Renal pelvis (tissue), 4 donors: ENCODE measurements around the gene NFIB. TPM values are rescaled to one million over a fixed set of nuclear protein-coding genes. Genes with fewer than 3 reads are reported as not detected.
A peak's percentile ranks its signal among the peaks of the same experiment; 100 is the strongest.

Experiments used
- DNase-seq: peaks from one replicate; pipeline ENCODE4 v3.0.0-alpha.2; 2013
- polyA plus RNA-seq, 3 donors: library from polyadenylated mRNA; unstranded; fragments of 120-200 nt; gene quantifications; one replicate each; pipeline ENCODE4 v1.2.1, GENCODE V29; 2013; ENCODE audit not compliant: insufficient read length in 3 of 3

The NFIB gene
- polyA plus RNA-seq, 3 donors: 18.4 to 20.3 (median 19.8) TPM

GRCh38 chr9:14080959-14081542 lies 232.9 kb downstream of the NFIB start:
- DNase-seq: no peak

DNA sequence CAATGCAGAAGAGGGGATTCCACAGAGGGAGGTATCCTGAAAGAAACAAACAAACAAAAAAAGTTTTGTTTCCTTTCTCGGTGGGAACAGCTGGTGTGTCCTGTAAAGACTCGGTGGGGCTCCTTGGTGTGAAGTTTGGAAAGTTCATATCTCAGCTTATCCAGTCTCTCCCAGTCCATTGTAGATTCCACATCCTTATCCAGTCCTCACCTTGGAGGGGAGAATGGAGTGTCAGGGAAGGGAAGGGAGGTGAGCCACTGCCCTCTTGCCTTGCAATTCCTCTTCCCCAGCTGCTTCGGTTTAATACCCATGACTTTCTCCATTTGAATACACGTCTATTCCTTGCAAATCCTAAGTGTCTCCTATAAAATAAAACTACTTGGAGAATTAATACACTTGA lies 234.5 kb downstream of the NFIB start:
- DNase-seq: no peak

GRCh38 chr9:14077672-14078071 lies 236.3 kb downstream of the NFIB start:
- no peak for DNase-seq

- no peak for DNase-seq
Measured at GRCh38 chr9:14075218-14075617, 238.7 kb downstream of the NFIB start.

GRCh38 chr9:14072850-14073249 lies 241.1 kb downstream of the NFIB start:
- DNase-seq: no peak

GRCh38 chr9:14071484-14071883 lies 242.5 kb downstream of the NFIB start:
- no peak for DNase-seq

DNA sequence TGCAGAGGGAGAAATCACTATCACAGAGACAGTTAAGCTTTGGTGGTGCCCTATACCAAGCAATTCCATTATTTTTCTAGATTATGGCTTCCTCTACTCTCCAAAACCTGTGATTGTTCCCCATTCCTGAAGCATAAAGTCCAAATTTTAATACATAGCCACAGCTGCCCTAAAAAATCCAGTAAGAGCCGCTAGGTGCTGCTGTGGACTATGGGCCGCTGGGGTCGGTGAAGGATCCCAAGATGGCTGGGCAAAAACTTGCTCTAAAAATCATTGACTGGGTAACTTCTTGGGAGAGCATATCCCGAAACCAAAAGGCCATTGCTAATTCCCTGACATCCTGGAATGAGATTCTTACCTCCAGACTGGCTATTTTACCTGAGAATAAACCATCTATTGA lies 245.3 kb downstream of the NFIB start:
- DNase-seq: no peak

- DNase-seq: no peak
Measured at GRCh38 chr9:14066831-14067230, 247.1 kb downstream of the NFIB start.

DNA sequence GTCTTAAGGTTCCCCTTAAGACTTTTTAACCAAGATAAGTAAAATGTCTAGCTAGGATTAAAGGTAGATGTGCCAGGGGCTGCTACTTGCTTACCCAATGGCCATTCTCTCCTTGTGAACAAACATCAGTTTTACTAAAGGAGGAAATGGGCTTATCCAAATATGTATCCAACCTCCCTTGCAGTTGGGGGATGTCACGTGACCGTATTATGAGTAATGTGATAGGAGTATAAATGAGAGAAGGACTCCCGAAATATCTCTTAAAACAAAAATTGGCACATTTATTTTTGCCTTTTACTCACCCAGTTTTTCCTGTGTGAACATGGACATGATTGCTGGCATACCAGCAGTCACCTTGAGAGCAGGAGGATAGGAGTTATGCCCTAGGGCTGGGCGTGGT lies 247.9 kb downstream of the NFIB start:
- no peak for DNase-seq

DNA sequence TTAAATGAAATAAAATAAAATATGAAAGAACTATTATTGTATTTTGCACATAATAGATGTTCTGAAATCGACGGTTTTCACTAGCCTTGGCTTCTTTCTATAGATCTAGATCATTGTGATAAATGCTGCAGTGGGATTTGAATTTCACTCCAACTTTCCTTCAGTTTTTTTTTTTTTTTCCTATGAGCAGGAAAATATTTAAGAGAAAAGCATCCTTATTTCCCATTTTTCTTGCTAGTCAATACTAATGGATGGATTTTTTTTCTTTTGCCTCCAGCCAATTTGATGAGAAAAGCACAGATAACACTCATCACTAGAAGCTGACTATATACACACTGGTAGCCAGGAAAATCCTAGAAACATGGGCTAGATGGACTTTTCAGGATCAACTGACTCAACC lies 249.0 kb downstream of the NFIB start:
- no peak for DNase-seq

DNA sequence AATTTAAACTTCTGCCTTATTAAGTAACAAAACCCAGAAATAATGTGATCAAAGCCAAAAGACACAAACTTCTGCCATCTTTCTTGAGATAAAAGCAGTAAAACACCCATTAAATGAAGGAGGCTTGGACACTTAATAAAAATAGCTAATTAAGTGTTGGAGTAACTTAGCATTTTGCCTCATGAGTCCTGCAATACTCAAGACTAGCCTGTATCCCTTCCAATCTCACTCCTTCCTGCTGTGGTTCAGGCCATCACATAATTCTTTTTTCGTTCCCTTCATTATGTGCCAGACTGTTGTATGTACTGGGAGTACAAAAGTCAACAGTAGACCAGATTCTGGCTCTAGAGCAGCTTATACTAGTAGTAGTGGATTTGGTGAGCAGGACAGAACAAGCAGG lies 250.2 kb downstream of the NFIB start:
- peak; percentile 58 for DNase-seq

GRCh38 chr9:14062586-14063221 lies 251.2 kb downstream of the NFIB start:
- DNase-seq: no peak

DNA sequence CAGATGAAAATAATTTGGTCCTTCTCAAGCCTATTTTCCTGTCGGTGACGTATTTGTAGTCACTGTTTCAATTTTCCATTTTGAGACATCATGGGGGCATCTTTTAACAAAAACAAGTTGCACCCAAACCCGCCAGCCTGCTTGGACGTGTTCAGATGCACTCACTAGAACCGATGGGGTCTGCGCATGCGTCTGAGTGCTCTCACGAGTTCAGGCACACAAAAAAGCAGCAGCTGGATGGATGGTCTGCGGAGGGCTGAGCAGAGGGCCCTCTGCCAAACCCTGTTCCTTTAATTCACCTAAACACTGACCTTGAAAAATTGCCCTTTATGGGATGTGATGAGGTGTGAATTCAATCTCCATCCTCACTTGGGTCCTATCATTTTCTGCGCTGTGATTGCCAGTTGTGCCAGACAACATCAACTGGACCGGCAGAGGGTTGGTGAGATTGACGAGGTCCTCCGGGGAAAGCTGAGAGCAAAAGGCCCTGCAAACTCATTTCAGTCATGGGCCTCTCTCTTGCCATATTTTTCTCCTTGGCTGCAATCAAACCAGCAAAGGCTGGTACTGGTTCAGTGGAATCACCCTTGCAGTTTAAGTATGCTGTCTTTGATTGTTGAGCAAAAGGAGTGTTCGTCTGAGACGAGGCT lies 251.9 kb downstream of the NFIB start:
- DNase-seq: no peak

DNA sequence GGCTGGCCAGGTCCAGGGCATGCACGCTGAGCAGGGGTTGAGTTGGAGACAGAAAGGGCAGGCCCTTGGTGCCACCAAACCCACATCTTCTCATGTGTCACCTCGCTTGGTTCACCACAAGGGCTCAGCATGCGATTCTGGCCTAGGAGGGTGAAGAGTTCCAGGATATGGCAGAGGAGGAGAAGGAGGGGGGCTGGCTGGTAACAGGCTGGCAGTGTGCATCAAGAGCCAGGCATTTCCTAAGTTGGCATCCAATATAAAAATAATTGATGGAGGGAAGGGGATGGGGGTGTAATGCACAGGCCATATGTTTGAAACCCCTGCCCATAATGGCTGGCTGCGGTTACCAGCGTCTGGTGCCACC lies 255.6 kb downstream of the NFIB start:
- DNase-seq: no peak

- DNase-seq: no peak
Measured at GRCh38 chr9:14057368-14058324, 256.3 kb downstream of the NFIB start.

GRCh38 chr9:14056316-14056861 lies 257.6 kb downstream of the NFIB start:
- no peak for DNase-seq

- DNase-seq: no peak
Measured at GRCh38 chr9:14054096-14054495, 259.8 kb downstream of the NFIB start.

- DNase-seq: no peak
Measured at GRCh38 chr9:14052359-14052758, 261.6 kb downstream of the NFIB start.

DNA sequence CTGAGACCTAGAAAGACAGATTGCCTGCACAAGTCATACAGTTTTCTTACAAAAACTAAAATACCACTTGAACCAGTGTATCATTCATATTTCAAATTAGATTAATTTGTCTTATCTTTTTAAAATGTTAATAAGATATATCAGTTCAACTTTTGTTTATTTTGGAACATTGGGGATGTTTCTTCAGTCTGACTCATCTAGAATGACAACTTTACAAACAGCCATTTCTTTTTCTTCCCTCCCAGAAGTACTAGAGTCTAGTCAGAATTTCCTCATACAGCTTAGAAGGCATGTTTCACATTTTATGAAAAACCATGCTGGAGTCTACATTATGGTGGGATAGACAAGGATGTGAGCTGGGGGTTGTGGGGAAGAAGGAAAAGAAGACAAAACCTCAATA lies 262.5 kb downstream of the NFIB start:
- DNase-seq: no peak

DNA sequence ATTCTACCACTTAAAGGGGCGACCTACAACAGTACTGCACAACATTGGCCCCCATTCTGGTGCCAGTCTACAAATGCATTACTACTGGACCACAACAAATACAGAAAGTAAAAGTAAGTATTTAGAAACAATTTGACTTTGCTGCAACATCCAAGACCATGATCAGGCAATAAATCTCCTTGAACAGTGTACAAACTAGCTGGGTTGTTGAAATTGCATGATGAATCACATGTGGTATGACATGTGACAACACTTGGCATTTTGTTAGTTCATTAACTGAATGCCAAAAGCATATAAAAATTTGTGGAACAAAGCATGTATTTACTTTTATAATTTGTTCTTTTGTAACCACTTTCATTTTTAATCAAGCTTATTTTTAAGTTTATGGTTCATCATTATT lies 270.5 kb downstream of the NFIB start:
- no peak for DNase-seq

- no peak for DNase-seq
Measured at GRCh38 chr9:14037331-14037730, 276.6 kb downstream of the NFIB start.

GRCh38 chr9:14033067-14033466 lies 280.9 kb downstream of the NFIB start:
- no peak for DNase-seq
